HEK293 (cell line): Measurements from ENCODE around the gene CHRM5.

Experiments
- CTCF ChIA-PET: fragments of 350-600 bp; formaldehyde crosslinking; extraction: SDS; loops from one replicate; lab custom pipeline; 2021; ENCODE audit warnings: antibody characterized with exemption; lab: Yijun Ruan, JAX
- POLR2A ChIA-PET: fragments of 300-600 bp; formaldehyde crosslinking; extraction: SDS; loops from one replicate; lab custom pipeline; 2020; ENCODE audit warnings: antibody characterized with exemption, inconsistent platforms; lab: Yijun Ruan, JAX
- H3K27ac ChIP-seq: fragments of 200-500 bp; sonication (Bioruptor generic); 2 replicates; pipeline ENCODE4 v1.5.1; 2014; ENCODE audit warnings: low read depth, low read length, control low read depth, inconsistent platforms; ENCODE audit errors: extremely low read depth
- H3K36me3 ChIP-seq, 2 experiments: fragments of 200-500 bp in 1 of 2; sonication (Bioruptor generic) in 1 of 2; 1 replicate in 1 of 2; 2 replicates in 1 of 2; pipeline ENCODE4 v1.5.1; 2014 to 2017; ENCODE audit warnings: inconsistent platforms in 2 of 2, low read length in 2 of 2; ENCODE audit not compliant: control insufficient read depth in 2 of 2, insufficient read depth in 1 of 2
- H3K4me1 ChIP-seq: fragments of 200-500 bp; sonication (Bioruptor generic); 2 replicates; pipeline ENCODE4 v1.5.1; 2014; ENCODE audit warnings: mild to moderate bottlenecking, low read length, inconsistent platforms; ENCODE audit not compliant: control insufficient read depth, insufficient read depth
- H3K4me3 ChIP-seq: 2 replicates; pipeline ENCODE4 v1.5.1; 2011; ENCODE audit warnings: low read depth, mild to moderate bottlenecking, control low read depth, low read length, moderate library complexity
- H3K9me3 ChIP-seq: fragments of 200-500 bp; sonication (Bioruptor generic); 2 replicates; pipeline ENCODE4 v1.5.1; 2014; ENCODE audit warnings: low read depth, low read length, inconsistent platforms; ENCODE audit not compliant: control insufficient read depth, insufficient read depth
- KLF16 ChIP-seq: fragments of 450-650 bp; formaldehyde crosslinking; IDR thresholded peaks from 2 replicates; pipeline ENCODE4 v1.5.1; 2017; ENCODE audit warnings: missing biosample characterization, missing genetic modification characterization
- WT1 ChIP-seq: fragments of 450-650 bp; formaldehyde crosslinking; IDR thresholded peaks from 2 replicates; pipeline ENCODE4 v1.5.1; 2016; ENCODE audit warnings: missing biosample characterization, missing genetic modification characterization
- ZBTB1 ChIP-seq: fragments of 450-650 bp; formaldehyde crosslinking; IDR thresholded peaks from 2 replicates; pipeline ENCODE4 v1.5.1; 2016; ENCODE audit warnings: missing biosample characterization, missing genetic modification characterization
- ZBTB17 ChIP-seq: fragments of 450-650 bp; formaldehyde crosslinking; IDR thresholded peaks from 2 replicates; pipeline ENCODE4 v1.5.1; 2016; ENCODE audit warnings: missing biosample characterization, missing genetic modification characterization
- ZBTB21 ChIP-seq: fragments of 450-650 bp; formaldehyde crosslinking; IDR thresholded peaks from 2 replicates; pipeline ENCODE4 v1.5.1; 2017; ENCODE audit warnings: missing biosample characterization, missing genetic modification characterization
- ZEB2 ChIP-seq: fragments of 450-650 bp; formaldehyde crosslinking; IDR thresholded peaks from 2 replicates; pipeline ENCODE4 v1.5.1; 2016; ENCODE audit warnings: missing biosample characterization, missing genetic modification characterization
- ZNF114 ChIP-seq: fragments of 450-650 bp; formaldehyde crosslinking; IDR thresholded peaks from 2 replicates; pipeline ENCODE4 v1.5.0; 2017; ENCODE audit warnings: missing biosample characterization, missing genetic modification characterization
- ZNF223 ChIP-seq: fragments of 450-650 bp; formaldehyde crosslinking; IDR thresholded peaks from 2 replicates; pipeline ENCODE4 v1.5.1; 2016; ENCODE audit warnings: missing biosample characterization, missing genetic modification characterization
- ZNF37A ChIP-seq: fragments of 450-650 bp; IDR thresholded peaks from 2 replicates; pipeline ENCODE4 v1.5.1; 2018; ENCODE audit warnings: missing biosample characterization, missing genetic modification characterization
- ZNF426 ChIP-seq: fragments of 450-650 bp; formaldehyde crosslinking; IDR thresholded peaks from 2 replicates; pipeline ENCODE4 v1.5.1; 2017; ENCODE audit warnings: missing biosample characterization, missing genetic modification characterization, mild to moderate bottlenecking, inconsistent platforms, moderate library complexity
- ZNF48 ChIP-seq: fragments of 450-650 bp; formaldehyde crosslinking; IDR thresholded peaks from 2 replicates; pipeline ENCODE4 v1.5.1; 2016; ENCODE audit warnings: missing biosample characterization, missing genetic modification characterization
- ZNF514 ChIP-seq: fragments of 450-650 bp; formaldehyde crosslinking; IDR thresholded peaks from 2 replicates; pipeline ENCODE4 v1.5.1; 2016; ENCODE audit warnings: missing biosample characterization, missing genetic modification characterization
- ZNF571 ChIP-seq: fragments of 450-650 bp; formaldehyde crosslinking; IDR thresholded peaks from 2 replicates; pipeline ENCODE4 v1.5.0; 2017; ENCODE audit warnings: missing biosample characterization, missing genetic modification characterization
- ZNF654 ChIP-seq: fragments of 450-650 bp; formaldehyde crosslinking; IDR thresholded peaks from 2 replicates; pipeline ENCODE4 v1.5.1; 2016; ENCODE audit warnings: low read depth, missing biosample characterization, missing genetic modification characterization
- ZNF701 ChIP-seq: fragments of 450-650 bp; formaldehyde crosslinking; IDR thresholded peaks from 2 replicates; pipeline ENCODE4 v1.5.1; 2016; ENCODE audit warnings: missing biosample characterization, missing genetic modification characterization
- ZNF776 ChIP-seq: fragments of 450-650 bp; formaldehyde crosslinking; IDR thresholded peaks from 2 replicates; pipeline ENCODE4 v1.5.0; 2017; ENCODE audit warnings: missing biosample characterization, missing genetic modification characterization, borderline replicate concordance
- ZSCAN16 ChIP-seq: fragments of 450-650 bp; formaldehyde crosslinking; IDR thresholded peaks from 2 replicates; pipeline ENCODE4 v1.5.1; 2016; ENCODE audit warnings: missing biosample characterization, missing genetic modification characterization
- TF ChIP-seq, protein P1 (sequence below): fragments of 450-650 bp; formaldehyde crosslinking; conservative IDR thresholded peaks from 2 replicates; pipeline ENCODE4 v1.5.1; 2016; ENCODE audit warnings: low read depth, missing biosample characterization, missing genetic modification characterization
- TF ChIP-seq, protein P2 (sequence below): fragments of 450-650 bp; formaldehyde crosslinking; IDR thresholded peaks from 2 replicates; pipeline ENCODE4 v1.5.1; 2016; ENCODE audit warnings: missing biosample characterization, missing genetic modification characterization
- TF ChIP-seq, protein P3 (sequence below): fragments of 450-650 bp; formaldehyde crosslinking; IDR thresholded peaks from 2 replicates; pipeline ENCODE4 v1.5.1; 2016; ENCODE audit warnings: missing biosample characterization, missing genetic modification characterization
- TF ChIP-seq, protein P4 (sequence below): fragments of 450-650 bp; formaldehyde crosslinking; IDR thresholded peaks from 2 replicates; pipeline ENCODE4 v1.5.1; 2017; ENCODE audit warnings: missing biosample characterization, missing genetic modification characterization

Gene CHRM5

DNA sequence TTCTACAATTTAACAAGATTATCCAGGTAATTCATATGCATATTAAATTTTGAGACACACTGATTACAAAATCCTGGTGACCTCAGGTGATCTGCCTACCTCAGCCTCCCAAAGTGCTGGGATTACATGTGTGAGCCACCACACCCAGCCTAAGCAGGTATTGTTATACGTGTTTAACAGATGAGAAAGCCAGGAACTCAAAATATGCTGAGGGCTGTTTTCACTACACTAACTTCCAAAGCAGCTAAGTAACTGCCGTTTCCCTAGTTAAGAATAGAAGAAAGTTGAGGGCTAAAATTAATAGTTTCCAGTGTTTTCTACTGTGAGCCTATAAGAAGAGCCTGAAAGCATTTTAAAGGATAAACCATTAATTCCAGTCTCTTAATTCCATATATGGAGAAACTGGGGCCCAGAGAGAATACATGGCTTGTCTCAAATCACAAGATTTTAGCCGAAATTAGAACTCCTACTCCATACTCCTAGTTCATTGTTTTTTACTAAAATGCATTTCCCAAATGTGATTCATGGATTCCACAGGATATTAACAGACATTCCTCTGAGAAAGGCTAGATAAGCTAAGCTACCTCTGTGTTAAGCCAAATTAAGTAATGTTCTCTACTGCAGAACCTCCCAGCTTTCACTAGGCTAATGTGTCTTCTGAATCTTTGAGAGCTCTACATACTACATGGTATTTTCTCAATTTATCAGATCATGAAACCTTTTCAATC lies 87.7 kb downstream of the CHRM5 start (continued):
- TF ChIP-seq, protein P1, sequence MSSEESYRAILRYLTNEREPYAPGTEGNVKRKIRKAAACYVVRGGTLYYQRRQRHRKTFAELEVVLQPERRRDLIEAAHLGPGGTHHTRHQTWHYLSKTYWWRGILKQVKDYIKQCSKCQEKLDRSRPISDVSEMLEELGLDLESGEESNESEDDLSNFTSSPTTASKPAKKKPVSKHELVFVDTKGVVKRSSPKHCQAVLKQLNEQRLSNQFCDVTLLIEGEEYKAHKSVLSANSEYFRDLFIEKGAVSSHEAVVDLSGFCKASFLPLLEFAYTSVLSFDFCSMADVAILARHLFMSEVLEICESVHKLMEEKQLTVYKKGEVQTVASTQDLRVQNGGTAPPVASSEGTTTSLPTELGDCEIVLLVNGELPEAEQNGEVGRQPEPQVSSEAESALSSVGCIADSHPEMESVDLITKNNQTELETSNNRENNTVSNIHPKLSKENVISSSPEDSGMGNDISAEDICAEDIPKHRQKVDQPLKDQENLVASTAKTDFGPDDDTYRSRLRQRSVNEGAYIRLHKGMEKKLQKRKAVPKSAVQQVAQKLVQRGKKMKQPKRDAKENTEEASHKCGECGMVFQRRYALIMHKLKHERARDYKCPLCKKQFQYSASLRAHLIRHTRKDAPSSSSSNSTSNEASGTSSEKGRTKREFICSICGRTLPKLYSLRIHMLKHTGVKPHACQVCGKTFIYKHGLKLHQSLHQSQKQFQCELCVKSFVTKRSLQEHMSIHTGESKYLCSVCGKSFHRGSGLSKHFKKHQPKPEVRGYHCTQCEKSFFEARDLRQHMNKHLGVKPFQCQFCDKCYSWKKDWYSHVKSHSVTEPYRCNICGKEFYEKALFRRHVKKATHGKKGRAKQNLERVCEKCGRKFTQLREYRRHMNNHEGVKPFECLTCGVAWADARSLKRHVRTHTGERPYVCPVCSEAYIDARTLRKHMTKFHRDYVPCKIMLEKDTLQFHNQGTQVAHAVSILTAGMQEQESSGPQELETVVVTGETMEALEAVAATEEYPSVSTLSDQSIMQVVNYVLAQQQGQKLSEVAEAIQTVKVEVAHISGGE (tag by site-specific recombination): no peak
- TF ChIP-seq ZNF48 (tag by site-specific recombination): no peak
- TF ChIP-seq, all 188 proteins: peak for 0

DNA sequence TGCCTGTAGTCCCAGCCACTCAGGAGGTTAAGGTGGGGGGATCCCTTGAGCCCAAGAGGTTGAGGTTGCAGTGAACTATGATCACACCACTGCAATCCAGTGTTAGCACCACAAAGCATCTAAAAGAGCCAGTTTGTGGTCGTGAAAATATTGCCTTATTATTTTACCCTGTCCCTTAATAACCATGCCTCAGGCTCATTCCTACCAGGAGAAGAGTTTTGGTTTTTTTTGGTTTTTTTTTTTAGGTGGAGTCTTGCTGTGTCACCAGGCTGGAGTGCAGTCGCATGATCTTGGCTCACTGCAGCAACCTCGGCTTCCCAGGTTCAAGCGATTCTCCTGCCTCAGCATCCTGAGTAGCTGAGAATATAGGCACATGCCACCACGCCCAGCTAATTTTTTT lies 88.6 kb downstream of the CHRM5 start:
- CTCF ChIA-PET: interaction anchor here (2.2 kb wide), 1 partner anchor 153 kb away, joined by 10 read pairs; the partner anchor contains the start of gene KATNBL1
- Histone ChIP-seq H3K27ac (no peak overlapping the region), H3K4me1 (no peaks in the 10 kb centered on the region), H3K9me3 (no peaks in the 10 kb centered on the region), H3K36me3 (no peaks in the 10 kb centered on the region), H3K4me3 (no peak overlapping the region)
- TF ChIP-seq ZNF776 (tag by site-specific recombination) (no peak), ZBTB17 (tag by site-specific recombination) (no peak), ZNF223 (tag by site-specific recombination) (no peak), ZSCAN16 (tag by site-specific recombination) (no peak), ZBTB1 (tag by site-specific recombination) (no peak), ZNF114 (no peak), ZNF426 (no peak)
- POLR2A ChIA-PET: no interaction called here

DNA sequence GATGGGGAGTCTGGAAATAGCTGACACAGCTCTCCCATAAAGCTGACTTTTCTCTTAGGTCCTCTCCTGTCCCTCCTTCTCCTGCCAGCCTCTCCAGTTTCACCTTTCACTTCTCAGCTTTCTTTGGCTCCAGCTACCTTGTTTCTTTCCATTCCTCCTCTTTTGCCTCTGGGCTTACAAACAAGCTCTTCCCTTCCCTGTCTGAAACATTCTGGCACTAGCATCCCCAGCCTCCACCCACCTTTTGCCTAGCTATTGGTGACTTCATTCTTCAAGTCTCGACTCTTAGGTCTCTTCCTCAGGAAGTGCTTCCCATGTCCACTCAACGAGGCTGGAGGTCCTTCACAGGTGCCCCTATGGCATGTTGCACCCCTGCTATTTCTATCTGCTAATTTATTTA lies 91.2 kb downstream of the CHRM5 start:
- H3K36me3 ChIP-seq: no peaks in the 10 kb centered on the region
- no peak overlapping the region for H3K27ac ChIP-seq
- H3K9me3 ChIP-seq: no peaks in the 10 kb centered on the region
- TF ChIP-seq ZBTB21 (tag by site-specific recombination): no peak
- TF ChIP-seq, protein P2, sequence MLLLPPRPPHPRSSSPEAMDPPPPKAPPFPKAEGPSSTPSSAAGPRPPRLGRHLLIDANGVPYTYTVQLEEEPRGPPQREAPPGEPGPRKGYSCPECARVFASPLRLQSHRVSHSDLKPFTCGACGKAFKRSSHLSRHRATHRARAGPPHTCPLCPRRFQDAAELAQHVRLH (tag by site-specific recombination): no peak
- no peak for TF ChIP-seq ZNF514
- H3K4me3 ChIP-seq: no peak overlapping the region
- no peaks in the 10 kb centered on the region for H3K4me1 ChIP-seq
- CTCF ChIA-PET: no interaction called here
- POLR2A ChIA-PET: no interaction called here

DNA sequence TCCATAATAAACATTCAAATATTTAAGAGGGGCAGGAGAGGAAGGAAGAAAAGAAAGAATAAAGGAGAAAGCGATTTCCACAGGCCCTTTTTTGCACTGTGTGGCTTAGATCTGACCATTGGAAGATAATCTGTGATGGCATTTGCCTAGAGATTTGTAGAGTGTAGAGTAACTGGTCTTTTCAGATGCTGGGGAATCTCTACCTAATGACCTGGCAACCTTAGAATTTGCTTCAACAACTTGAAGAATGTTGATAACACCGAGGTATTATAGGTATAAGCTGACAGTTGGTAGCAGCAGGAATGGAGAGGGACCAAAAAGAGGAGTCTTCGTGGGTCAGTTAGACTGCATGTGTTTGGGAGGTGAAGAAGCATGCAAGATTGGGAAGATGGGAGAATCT lies 91.6 kb downstream of the CHRM5 start:
- H3K27ac ChIP-seq: no peak overlapping the region
- no peaks in the 10 kb centered on the region for H3K4me1 ChIP-seq
- ChIA-PET POLR2A (no interaction called here), CTCF (interaction anchor here (0.7 kb wide), 1 partner anchor 332 kb away, joined by 5 read pairs; no protein-coding TSS in a partner anchor)
- H3K36me3 ChIP-seq: no peaks in the 10 kb centered on the region
- no peak overlapping the region for H3K4me3 ChIP-seq
- no peaks in the 10 kb centered on the region for H3K9me3 ChIP-seq
- TF ChIP-seq ZNF37A (tag by site-specific recombination) (no peak), KLF16 (no peak), ZEB2 (no peak), WT1 (tag by site-specific recombination) (no peak), ZNF571 (tag by site-specific recombination) (no peak), ZNF701 (tag by site-specific recombination) (no peak), ZNF654 (tag by site-specific recombination) (no peak)
- TF ChIP-seq, protein P3, sequence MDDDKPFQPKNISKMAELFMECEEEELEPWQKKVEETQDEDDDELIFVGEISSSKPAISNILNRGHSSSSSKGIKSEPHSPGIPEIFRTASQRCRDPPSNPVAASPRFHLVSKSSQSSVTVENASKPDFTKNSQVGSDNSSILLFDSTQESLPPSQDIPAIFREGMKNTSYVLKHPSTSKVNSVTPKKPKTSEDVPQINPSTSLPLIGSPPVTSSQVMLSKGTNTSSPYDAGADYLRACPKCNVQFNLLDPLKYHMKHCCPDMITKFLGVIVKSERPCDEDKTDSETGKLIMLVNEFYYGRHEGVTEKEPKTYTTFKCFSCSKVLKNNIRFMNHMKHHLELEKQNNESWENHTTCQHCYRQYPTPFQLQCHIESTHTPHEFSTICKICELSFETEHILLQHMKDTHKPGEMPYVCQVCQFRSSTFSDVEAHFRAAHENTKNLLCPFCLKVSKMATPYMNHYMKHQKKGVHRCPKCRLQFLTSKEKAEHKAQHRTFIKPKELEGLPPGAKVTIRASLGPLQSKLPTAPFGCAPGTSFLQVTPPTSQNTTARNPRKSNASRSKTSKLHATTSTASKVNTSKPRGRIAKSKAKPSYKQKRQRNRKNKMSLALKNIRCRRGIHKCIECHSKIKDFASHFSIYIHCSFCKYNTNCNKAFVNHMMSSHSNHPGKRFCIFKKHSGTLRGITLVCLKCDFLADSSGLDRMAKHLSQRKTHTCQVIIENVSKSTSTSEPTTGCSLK (tag by site-specific recombination): no peak
- TF ChIP-seq, protein P4, sequence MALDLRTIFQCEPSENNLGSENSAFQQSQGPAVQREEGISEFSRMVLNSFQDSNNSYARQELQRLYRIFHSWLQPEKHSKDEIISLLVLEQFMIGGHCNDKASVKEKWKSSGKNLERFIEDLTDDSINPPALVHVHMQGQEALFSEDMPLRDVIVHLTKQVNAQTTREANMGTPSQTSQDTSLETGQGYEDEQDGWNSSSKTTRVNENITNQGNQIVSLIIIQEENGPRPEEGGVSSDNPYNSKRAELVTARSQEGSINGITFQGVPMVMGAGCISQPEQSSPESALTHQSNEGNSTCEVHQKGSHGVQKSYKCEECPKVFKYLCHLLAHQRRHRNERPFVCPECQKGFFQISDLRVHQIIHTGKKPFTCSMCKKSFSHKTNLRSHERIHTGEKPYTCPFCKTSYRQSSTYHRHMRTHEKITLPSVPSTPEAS (tag by site-specific recombination): no peak
